Kidney (tissue), 14 donors: Measurements from ENCODE around the gene KLK10. TPM values are rescaled to one million over a fixed set of nuclear protein-coding genes. Genes with fewer than 3 reads are reported as not detected.
"Not testable (repeated sequence)": the region's sequence is repeated elsewhere in the genome, so short reads cannot be mapped to it uniquely, and the experiment has no call there.

ENCODE experiments used
- DNase-seq, 5 donors: peaks; one replicate each; pipeline ENCODE4 v3.0.0-alpha.2; 2013 to 2020
- FAIRE-seq: peaks from 2 replicates; lab custom pipeline; 2012; peaks lifted over from hg19 to GRCh38; lab: Jason Lieb, UNC
- H3K27ac ChIP-seq, 2 donors: one replicate each; pipeline ENCODE4 v1.7.0; 2013; ENCODE audit warnings: low read depth in 2 of 2, low read length in 2 of 2, inconsistent platforms in 1 of 2
- H3K27me3 ChIP-seq: one replicate; pipeline ENCODE4 v1.7.1; 2013; ENCODE audit warnings: low read length, inconsistent platforms; ENCODE audit not compliant: control insufficient read depth, insufficient read depth
- H3K36me3 ChIP-seq, 3 donors: one replicate each; pipeline versions ENCODE4 v1.7.0 to v1.7.1; 2013; ENCODE audit warnings: low read length in 3 of 3, control low read depth in 1 of 3, inconsistent platforms in 1 of 3; ENCODE audit not compliant: insufficient read depth in 3 of 3, control insufficient read depth in 2 of 3
- H3K4me1 ChIP-seq, 3 donors: one replicate each; pipeline versions ENCODE4 v1.7.0 to v1.7.1; 2013; ENCODE audit warnings: low read length in 3 of 3, inconsistent platforms in 1 of 3, low read depth in 1 of 3; ENCODE audit not compliant: control insufficient read depth in 2 of 3, insufficient read depth in 2 of 3
- H3K4me3 ChIP-seq, 3 donors: one replicate each; pipeline versions ENCODE4 v1.7.0 to v1.8.1; 2013; ENCODE audit warnings: low read length in 3 of 3, control low read depth in 1 of 3, inconsistent platforms in 1 of 3
- H3K9ac ChIP-seq, 3 donors: one replicate each; pipeline versions ENCODE4 v1.7.0 to v1.7.1; 2013; ENCODE audit warnings: low read length in 3 of 3, control low read depth in 1 of 3, inconsistent platforms in 1 of 3
- H3K9me3 ChIP-seq, 3 donors: one replicate each; pipeline versions ENCODE4 v1.7.0 to v1.7.1; 2013; ENCODE audit warnings: low read length in 3 of 3, control low read depth in 1 of 3, inconsistent platforms in 1 of 3; ENCODE audit not compliant: control insufficient read depth in 2 of 3, insufficient read depth in 1 of 3
- intact Hi-C: fragments of 100-400 bp; cut with DNase I; formaldehyde crosslinking; loops from one replicate; pipeline ENCODE4 v1.11.1; 2022
- polyA plus RNA-seq: library from polyadenylated mRNA; stranded (reverse); fragments of 350-450 nt; fragmentation: Illumina TruSeq; extraction: RNeasy Lipid Tissue Mini Kit (QIAGEN cat#74804); gene quantifications from one replicate; pipeline ENCODE4 v1.2.3, GENCODE V29; 2014; ENCODE audit warnings: low read depth, low replicate concordance; ENCODE audit not compliant: insufficient read depth
- total RNA-seq: library from RNA; stranded (reverse); fragmentation: NEBNext Ultra II Directional; extraction: Animal tissue kit (Norgen Biotek cat#: 25700); gene quantifications from one replicate; pipeline ENCODE4 v1.2.1, GENCODE V29; 2021
- TF ChIP-seq, protein P1 (sequence below): IDR thresholded peaks from 3 replicates; pipeline ENCODE4 v1.5.1; 2012; ENCODE audit warnings: mild to moderate bottlenecking, moderate library complexity, borderline replicate concordance; ENCODE audit not compliant: insufficient read depth; ENCODE audit errors: extremely low read depth
- donor health status: control.
- donor health status: control.
- donor health status: control.
- donor health status: control.
- donor health status: control.
- donor health status: DM: yes; HTN: yes; CAD: no.
- donor health status: Normal renal cell carcinoma (clear cell type).

The KLK10 gene
- total and polyA plus RNA-seq, 2 donors from 2014 or later = 0.63 TPM; not detected in 1

DNA sequence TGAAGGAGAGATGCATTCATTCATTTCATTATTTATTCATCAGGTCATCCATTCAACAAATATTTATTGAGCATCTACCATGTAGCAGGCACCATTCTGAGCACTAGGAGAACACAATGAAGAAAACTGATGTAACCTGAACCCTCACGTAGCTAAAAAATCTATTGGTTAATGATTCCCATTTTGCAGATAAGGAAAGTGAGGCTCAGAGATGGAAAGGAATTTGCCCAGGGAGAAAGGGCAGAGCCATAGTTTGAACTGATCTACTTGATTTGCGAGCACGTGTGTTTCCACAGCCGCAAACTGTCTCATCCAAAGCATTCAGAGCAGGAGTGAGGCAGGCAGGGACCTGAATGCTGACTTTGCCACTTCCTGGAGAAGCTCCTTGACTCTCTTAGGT lies 20.8 kb downstream of the KLK10 start:
- no peak overlapping the region for H3K27ac ChIP-seq
- H3K9ac ChIP-seq = no peak overlapping the region
- intact Hi-C loops = no loop called here
- FAIRE-seq (no peak), DNase-seq (no peak)
- H3K27me3 ChIP-seq = no peaks in the 10 kb centered on the region
- no peaks in the 10 kb centered on the region for H3K4me1 ChIP-seq
- no peaks in the 10 kb centered on the region for H3K9me3 ChIP-seq
- TF ChIP-seq, protein P1, sequence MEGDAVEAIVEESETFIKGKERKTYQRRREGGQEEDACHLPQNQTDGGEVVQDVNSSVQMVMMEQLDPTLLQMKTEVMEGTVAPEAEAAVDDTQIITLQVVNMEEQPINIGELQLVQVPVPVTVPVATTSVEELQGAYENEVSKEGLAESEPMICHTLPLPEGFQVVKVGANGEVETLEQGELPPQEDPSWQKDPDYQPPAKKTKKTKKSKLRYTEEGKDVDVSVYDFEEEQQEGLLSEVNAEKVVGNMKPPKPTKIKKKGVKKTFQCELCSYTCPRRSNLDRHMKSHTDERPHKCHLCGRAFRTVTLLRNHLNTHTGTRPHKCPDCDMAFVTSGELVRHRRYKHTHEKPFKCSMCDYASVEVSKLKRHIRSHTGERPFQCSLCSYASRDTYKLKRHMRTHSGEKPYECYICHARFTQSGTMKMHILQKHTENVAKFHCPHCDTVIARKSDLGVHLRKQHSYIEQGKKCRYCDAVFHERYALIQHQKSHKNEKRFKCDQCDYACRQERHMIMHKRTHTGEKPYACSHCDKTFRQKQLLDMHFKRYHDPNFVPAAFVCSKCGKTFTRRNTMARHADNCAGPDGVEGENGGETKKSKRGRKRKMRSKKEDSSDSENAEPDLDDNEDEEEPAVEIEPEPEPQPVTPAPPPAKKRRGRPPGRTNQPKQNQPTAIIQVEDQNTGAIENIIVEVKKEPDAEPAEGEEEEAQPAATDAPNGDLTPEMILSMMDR = no peak
- no peaks in the 10 kb centered on the region for H3K36me3 ChIP-seq
- no peak overlapping the region for H3K4me3 ChIP-seq

DNA sequence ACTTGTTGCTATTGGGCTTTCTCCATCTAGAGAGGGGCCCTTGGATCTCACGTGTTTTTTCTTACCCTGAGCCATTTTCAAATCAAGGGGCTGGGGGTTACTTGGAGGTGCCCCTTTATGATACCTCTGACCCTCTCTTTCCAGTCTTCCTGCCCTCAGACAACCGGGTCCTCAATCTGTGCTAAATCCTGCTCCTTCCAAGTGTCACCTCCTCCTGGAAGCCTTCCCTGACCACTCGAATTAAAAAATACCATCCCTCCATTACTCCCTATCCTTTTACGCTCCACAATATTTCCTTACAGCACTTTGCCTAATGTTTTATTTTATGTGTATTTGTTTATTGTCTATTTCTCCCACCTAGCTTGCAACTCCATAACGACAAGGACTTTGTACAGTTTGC lies 21.4 kb downstream of the KLK10 start:
- intact Hi-C loops = no loop called here
- Histone ChIP-seq H3K9me3 (no peaks in the 10 kb centered on the region), H3K27ac (no peak overlapping the region), H3K36me3 (no peaks in the 10 kb centered on the region), H3K4me1 (no peaks in the 10 kb centered on the region), H3K9ac (no peak overlapping the region), H3K4me3 (no peak overlapping the region), H3K27me3 (no peaks in the 10 kb centered on the region)
- DNase-seq (no peak), FAIRE-seq (no peak)
- TF ChIP-seq, protein P1 = no peak

DNA sequence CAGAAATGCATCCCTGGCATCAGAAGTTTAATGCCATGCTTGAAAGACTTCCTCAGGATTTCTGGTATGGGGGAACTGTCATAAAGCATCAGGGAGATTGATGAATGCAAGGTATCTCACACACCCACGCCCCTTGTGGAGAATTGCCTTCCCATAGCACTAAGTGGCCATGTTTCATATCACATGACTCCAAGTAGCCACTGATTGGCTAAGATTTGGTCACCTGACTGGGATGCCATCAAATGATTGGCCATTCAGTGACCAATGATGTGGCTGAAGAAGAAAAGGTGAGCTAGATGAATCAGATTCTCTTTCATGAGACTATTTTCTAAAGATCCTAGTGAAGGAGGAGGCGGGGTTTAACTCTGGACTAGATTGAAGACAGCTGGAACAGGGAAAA lies 25.4 kb downstream of the KLK10 start:
- Histone ChIP-seq H3K27ac (no peak overlapping the region), H3K9me3 (no peaks in the 10 kb centered on the region), H3K27me3 (no peaks in the 10 kb centered on the region), H3K4me1 (no peaks in the 10 kb centered on the region), H3K4me3 (no peak overlapping the region), H3K9ac (no peak overlapping the region), H3K36me3 (no peaks in the 10 kb centered on the region)
- FAIRE-seq = no peak
- no peak for DNase-seq
- intact Hi-C loops = no loop called here
- TF ChIP-seq, protein P1 = no peak

DNA sequence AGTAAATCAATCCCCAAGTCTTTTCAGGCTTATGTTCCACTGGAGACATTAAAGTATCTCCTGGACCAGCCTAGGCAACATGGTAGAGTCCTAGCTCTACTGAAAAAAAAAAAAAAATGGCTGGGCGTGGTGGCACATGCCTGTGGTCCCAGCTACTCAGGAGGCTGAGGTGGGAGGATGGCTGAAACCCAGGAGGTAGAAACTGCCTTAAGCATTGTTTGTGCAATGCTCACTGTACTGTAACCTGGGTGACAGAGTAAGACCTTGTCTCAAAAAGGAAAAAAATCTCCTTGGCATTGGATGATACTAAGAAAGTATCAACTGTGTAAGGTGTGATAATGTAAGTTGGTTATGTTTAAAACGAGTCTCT lies 26.9 kb downstream of the KLK10 start:
- TF ChIP-seq, protein P1 = no peak
- H3K27ac ChIP-seq = no peak overlapping the region
- no peaks in the 10 kb centered on the region for H3K4me1 ChIP-seq

DNA sequence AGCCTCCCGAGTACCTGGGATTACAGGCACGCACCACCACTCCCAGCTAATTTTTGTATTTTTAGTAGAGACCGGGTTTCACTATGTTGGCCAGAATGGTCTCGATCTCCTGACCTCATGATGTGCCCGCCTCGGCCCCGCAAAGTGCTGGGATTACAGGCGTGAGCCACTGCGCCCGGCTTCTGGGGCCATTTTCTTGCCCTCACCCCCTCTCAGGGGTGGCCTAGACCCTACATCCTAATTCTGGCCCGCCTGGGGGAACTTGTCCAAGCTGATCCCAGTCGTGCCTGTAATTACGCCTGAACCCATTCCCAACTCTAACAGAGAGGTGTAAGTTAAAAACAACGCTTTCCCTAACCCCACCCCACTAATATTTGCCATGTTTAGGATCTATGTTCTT lies 35.1 kb downstream of the KLK10 start:
- intact Hi-C loops, DNase-seq, H3K27ac ChIP-seq, H3K27me3 ChIP-seq, FAIRE-seq, H3K4me3 ChIP-seq, H3K36me3 ChIP-seq, H3K9me3 ChIP-seq, H3K4me1 ChIP-seq, H3K9ac ChIP-seq: not testable (repeated sequence)

More for the DNA sequence above, 26.9 kb downstream of the KLK10 start:
- no peaks in the 10 kb centered on the region for H3K27me3 ChIP-seq
- H3K9ac ChIP-seq = no peak overlapping the region
- FAIRE-seq (no peak), DNase-seq (no peak)
- no peak overlapping the region for H3K4me3 ChIP-seq
- intact Hi-C loops = no loop called here
- no peaks in the 10 kb centered on the region for H3K36me3 ChIP-seq
- no peaks in the 10 kb centered on the region for H3K9me3 ChIP-seq
